Stimulated activated CD8-positive, alpha-beta memory T cell treated with anti-CD3 and anti-CD28 coated beads, Interleukin-12 subunit alpha, Interleukin-12 subunit beta, amount 100 ng/mL, for 24 hours (primary cell): ENCODE measurements around the gene SH3PXD2A.

Source experiments
- DNase-seq: peaks from one replicate; pipeline ENCODE4 v3.0.0-alpha.2; 2020; ENCODE audit errors: extremely low read depth

SH3PXD2A gene

DNA sequence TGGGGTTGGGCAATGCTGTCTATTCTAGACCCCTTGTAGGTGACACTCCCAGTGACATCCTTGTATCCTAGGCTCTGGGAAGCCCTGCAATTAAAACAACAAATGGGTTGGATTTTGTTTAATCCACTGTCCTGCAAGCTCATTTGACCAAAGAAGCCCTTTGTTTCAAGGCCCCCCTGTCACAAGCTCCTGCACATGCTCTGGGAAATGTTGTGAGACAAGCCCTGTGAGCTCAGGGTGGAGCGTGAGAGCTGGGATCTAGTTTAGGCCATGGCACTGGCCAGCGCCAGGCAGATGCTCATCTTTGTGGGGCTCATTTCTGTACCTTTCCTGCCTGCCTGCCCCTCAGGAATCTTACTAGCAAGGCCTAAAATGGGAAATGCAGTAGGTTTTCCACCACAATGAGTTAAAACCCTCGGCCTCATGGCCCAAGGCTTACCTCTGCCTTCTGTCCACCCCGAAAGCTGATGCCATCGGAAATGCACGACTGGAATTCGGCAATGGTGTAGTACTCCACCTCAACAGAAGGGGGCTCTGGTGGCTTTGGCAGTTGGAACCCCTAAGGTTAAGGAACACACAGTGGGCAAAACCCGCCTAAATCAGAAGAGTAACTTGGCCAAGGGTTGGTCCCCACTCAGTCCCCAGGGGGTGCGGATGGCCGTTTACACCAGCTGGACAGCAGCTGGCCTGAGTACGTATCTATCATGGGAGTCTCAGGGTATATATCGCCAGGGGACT lies 249.8 kb downstream of the SH3PXD2A start:
- DNase-seq: no peak

DNA sequence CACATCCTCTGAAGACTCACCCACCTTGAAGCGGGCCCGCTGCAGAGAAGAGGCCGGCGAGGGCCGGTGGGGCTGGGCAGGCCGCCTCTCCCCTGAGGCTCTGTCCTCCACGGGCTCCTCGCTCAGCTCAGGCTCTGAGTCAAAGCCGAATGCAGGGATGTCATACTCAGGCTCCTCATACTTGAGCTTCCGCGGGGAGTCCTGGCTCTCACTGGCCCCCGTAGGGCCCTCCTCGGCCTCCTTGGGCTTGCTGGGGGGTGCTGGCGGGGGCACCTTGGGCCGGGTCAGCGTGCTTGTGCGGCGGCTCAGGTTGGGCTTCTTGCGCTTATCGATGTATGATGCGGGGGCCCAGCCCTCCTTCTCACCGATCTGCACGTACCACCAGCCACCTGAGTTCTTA lies 252.0 kb downstream of the SH3PXD2A start:
- DNase-seq: no peak

DNA sequence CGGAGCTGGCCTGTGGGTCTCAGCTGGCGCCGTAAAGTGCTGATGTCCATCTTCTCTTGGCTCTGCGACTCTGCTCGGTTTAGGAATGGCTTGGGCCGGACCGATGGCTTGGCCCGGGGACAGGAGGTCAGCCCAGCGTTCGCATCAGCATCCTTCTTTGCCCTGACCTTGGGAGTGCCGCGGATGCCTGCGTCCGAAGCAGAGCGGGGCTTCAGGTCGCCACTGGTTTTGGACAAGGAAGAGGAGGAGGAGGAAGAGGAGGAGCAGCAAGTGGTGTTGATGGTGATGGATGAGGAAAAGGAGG lies 252.6 kb downstream of the SH3PXD2A start:
- no peak for DNase-seq

DNA sequence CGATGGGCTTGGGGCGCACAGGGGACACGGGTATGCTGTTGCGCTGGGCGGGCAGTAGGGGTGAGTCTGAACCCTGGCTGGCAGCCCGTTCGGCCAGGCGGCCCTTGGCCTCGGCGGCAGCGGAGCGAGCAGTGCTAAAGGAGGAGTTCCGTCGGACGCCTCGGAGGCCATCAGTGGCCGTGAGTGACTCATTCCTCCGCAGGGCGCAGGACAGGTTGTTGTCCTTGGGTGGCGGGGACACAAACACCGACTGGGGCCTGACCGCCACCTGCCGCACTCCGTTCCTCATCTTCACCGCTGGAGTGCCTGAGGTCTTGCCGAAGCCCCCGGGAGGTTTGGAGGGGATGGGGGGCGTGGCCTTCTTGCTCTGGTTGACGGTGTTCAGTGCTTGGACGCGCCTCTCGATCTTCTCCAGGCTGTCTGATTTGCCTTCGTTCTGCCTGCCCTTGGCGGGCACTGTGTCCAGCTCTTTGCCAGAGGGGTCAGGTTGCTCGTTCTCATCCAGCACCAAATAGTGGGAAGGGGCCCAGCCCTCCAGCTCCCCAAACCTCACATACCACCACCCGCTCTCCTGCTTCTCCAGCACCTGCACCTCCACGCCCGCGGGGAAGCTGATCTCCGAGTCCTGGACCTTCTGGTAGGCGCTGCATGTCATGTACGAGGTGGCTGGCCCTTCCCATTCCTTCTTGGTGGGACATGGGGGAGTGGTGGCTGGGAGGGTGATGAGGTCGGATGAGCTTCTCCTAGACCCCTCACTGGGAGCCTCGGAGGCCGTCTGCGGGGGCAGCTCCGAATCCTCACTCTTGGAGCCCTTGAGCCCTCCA lies 253.1 kb downstream of the SH3PXD2A start:
- no peak for DNase-seq

DNA sequence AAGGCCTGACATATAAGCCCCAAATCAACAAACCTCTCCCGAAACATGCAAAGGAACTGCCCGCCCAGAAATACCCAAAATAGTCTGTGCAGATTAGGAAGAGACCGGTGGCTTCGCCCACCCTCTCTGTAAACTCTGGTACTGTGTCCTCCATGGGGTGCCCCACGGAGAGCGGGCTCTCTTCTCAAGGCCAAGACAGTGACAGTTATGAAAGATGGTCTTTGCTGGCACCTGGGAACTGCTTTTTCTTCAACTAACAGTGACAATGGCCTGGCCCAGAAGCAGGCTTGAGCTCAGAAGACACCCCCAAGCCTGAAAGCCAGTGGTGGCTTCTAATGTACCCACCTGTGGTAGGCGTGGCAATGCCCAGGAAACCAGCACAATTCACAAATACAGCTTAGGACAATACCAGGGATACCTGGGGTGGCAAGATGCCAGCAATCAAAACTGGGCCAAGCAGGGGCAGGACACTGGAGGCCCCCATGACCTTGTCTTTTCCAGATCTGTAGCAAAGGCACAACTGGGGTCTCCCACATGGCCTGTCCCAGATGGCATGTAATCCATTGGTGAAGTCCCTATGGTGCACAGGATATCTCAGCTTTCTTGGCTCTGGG lies 254.3 kb downstream of the SH3PXD2A start:
- no peak for DNase-seq

DNA sequence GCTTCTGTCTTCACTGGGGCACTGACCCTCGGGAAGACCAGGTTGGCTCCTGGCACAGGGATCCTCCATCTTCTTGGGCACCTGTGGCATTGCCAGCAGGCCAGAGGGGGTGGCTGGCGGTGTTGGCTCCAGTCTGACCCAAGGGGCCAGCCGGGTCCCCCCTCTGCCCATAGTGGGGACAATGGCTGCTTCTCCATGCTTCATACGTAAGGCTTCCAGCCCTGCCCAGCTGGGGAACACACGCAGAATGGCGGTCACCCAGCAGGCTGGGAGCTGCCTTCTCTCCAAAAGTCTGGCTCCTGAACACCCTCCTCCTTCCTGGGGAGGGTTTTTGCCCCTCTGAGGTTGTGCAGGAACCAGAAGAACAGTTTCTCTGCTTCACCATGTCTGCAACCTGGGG lies 255.1 kb downstream of the SH3PXD2A start:
- no peak for DNase-seq

DNA sequence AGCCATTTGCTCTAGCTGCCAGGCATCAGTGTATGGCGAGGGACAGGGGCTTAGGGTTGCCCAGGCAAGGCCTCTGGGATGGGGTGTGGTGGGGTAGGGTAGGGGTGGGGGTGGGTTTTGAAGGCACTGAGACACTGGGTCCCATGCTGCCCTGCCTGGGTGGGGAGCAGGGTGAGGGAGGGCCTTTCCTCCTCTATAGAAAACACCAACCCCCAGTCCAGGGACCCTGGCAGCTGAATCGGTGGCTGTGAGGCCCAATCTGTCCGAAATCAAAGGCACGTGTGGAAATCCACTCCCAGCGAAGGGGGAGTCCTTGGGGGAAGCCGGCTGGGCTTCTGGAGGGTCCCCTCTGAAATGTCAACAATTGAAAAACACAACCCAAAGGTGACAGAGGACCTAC lies 255.5 kb downstream of the SH3PXD2A start:
- no peak for DNase-seq

DNA sequence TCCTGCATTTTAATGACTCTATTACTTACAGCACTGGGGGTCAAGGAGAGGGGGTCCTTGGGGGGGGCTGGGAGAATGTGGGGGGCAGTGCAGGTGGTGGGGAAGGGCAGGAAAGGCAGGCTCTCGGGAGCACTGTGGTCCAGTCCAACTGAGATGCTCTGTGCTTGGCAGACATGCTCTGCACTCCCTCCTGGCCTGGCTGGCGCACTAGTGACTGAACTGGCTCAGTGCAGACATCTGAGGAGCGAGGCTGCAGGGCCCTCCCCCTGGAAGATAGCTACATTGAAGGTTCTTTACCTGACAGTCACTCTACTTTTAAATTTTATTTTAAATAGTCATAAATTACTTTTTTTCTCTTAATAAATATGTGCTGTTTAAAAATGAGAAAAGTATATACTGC lies 256.2 kb downstream of the SH3PXD2A start:
- DNase-seq: no peak

DNA sequence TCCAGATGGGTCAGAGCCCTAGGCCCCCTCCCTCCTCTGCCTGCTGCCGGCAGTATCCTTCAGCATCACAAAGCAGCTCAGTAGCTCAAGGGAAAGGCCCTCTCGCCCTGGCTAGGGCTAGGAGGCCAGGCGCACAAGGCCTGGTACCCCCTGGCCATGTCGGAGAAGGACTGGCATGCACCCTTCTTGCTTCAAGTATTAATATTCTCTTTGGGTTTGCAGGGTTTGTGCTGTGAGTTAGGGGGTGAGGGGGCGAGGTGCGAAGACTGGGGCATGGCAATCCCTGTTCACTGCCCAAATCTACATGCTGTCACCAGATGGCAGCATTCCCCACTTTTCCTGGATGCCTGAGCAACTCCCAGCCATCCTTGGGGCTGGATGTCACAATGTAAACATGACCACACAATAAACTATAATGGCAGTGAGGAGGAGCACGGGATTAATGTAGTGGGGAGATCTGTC lies 256.7 kb downstream of the SH3PXD2A start:
- no peak for DNase-seq

DNA sequence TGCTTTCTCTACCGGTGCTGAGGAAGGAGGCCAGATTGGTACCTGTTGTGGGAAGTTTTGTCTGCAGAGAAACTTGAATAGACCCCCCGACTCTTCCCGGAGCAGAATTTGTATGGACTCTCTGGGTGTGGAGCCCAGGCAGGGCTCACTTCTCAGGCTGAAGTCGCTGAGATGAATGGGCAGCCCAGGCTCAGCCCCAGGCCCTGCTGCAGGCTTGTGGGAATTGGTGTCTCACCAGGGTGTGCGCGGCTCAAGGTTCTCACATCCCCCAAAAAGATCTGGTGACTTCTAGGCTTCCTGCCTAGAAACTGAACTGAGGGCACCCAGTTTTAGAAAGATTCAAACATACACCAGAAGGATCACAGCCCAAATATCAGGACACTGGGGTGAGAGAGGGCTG lies 258.4 kb downstream of the SH3PXD2A start:
- no peak for DNase-seq

DNA sequence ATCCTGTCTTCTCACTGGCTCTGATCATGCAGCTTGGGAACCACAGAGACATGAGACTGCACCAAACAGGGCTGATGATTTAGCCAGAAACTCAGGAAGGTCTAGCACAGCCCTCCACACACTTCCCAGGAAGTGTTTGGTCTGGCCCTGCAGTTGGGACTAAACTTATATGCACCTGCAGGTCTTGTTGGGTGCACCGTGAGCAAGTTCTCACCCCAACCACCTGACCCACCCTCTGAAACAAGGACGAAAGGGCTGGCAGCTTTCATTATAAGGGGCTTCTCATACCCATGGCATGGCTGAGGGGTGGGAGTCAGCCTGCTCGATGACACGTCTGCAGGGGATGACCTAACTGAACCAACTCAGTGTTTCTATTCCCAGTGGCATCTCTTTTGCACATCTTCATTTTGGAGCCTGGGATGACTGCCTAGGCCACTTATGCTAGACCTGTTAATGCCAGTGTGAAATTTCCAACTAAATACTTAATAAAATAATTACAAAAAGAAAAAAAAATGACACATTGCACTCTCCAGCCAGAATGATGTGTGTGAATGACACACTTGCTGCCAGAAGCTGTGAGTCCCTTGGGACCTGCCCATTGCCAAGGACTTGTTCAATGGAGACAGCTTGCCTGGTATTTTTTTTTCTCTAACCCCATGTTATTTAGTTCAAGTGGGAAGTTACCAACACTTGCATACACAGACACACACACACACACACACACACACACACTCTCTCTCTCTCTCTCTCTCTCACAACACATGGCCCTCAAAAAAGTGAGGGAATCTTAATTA lies 259.2 kb downstream of the SH3PXD2A start:
- DNase-seq: no peak

DNA sequence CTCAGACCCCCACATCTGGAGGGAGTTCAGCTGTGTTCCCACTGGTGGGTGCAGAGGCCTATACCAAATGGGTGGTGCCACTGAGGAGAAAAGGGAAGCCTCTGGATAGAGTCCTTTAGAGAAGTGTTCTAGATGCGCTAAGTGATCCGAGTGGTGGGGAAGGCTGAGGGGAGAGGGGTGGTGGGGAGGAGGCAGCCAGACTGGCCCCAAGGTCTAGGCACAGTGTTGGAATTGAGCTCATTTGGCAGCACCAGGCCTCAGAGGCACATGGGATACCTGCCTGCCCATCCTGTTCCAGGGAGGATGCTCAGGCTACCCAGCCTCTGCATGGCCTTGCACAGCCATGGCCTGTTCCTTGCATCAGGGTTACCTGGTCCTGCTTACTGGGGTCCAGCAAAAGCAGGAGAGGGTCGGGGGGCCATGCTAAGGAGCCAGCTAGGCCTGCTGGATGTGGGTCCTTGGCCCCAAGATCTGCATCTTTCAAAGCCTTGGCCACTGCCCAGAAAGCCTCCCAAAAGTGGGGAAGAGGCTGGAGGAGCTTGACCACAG lies 262.3 kb downstream of the SH3PXD2A start:
- no peak for DNase-seq

DNA sequence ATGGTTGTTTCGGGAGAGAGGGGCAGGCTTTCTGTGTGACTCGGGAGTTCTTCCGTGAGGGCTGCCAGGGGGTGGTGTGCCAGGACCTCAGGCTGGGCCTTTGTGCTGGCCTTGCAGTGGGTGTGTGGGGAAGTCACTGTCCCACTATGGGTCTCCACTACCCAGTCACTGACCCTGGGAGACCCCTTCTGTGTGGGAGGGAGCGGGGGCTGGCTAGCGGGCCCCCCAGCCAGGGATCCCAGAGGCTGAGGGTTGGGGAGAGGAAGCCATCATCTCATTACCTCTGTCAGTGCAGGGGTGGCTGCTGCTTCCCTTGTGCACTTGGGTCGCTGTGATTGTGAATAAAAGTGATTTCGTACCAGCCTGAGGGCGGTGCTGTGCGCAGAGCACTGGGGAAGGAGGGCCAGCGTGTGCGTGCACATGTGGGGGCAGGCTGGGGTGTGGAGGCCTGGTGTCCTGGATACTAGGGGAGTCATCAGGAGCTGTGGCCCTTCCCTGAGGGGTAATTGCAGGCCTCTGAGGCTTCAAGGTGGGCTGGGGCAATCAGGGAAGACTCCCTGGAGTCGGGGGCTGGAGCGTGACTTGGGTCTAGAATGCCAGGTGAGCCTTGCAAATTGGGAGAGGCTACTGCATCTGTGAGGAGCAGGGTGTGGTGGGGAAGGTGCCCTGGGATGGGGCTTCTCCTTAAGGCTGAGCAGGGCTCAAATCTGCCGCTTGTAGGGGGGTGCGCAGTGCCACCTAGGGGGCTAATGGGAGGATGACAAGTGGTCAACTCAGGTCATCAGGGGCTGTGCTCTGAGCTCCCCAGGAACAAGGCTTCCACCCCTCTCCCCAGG lies 263.0 kb downstream of the SH3PXD2A start:
- DNase-seq: no peak

DNA sequence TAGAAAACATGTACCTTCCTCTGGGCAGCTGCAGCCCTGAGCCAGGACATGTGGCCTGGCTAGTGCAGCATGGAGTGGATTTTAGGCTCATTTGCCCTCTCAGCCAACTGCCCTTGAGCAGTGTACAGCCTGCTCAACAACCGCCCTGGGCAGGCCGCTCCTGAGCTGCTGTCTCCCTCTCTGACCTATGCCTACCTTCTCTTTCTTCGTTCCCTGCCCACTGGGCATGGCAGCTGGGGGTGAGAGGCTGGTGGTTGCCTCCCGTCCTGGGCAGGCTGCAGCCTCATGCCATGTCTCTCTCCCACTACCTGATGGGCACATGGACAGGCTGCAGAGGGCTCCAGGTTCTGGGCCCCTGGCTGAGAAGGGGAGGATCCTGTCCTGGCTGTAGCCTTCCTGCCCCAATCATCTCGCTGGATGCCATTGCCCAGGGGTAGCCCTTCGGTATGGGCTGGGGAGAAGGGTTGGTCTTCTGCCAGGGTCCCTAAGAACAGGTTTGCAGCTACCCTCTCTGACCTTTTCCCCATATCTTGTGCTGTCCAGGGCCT lies 264.6 kb downstream of the SH3PXD2A start:
- no peak for DNase-seq

DNA sequence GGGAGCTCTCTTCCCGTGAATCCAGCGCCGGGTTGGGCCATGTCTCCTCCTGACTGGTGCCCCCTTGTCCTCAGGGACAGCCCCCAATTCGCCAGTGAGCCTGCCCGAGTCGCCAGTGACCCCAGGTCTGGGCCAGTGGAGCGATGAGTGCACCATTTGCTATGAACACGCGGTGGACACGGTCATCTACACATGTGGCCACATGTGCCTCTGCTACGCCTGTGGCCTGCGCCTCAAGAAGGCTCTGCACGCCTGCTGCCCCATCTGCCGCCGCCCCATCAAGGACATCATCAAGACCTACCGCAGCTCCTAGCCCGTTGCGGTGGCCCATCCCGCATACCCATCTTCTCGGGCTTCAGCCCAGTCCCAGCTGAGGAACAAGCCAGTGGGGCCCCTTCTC lies 265.3 kb downstream of the SH3PXD2A start:
- DNase-seq: no peak

DNA sequence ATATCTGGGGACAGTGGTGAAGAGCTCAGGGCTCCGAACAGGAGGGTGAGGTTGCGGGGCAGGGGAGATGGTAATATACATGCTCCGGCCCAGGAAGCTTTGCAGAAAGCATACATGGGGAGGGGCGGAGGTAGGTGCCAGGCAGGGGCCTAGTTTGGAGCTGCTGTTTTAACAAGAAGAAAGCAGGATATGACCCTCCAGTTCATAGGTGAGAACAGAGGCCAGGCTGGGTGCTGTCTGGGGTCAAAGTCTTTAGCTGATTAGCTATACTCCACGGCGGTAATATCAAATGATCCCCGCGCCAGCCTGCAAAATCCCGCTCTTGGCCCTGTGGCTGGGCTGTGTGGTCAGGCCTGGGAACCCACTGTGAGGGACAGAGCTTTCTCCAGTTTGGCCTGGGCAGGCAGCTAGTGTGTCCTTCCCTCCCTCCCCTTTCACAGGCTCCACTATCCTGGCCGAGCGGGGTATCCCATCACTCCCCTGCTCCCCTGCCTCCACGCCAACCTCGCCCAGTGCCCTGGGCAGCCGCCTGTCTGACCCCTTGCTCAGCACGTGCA lies 266.2 kb downstream of the SH3PXD2A start:
- DNase-seq: no peak

DNA sequence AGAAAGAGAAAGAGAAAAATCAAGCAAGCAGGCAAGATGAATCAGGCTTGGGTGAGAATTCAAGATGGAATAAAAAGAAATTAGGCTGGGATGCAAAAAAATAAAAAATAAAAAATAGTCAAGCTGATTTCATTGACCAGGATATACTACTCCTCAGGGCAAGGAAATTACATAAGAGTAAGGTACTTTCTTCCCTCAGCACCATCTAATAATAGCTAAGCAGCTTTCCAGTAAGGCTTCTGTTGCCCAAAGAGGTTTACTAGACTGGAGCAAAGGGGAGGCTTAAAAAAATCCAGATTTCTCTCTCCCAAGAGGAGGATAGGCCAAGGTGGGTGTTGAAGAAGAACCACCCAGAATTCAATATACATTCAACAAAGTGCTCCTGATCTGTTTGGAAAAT lies 268.3 kb downstream of the SH3PXD2A start:
- no peak for DNase-seq

DNA sequence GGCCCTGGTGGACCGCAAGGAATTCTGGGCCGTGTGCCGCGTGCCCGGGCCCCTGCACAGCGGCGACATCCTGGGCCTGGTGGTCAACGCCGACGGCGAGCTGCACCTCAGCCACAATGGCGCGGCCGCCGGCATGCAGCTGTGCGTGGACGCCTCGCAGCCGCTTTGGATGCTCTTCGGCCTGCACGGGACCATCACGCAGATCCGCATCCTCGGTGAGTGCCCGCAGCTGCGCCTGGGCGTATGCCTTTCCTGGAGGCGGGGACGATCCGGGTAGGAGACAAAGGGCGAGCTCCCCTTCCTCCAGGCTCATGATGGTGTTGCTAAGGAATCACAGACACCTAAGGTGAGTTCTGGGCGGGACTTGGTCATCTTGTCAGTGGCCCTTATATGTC lies 270.4 kb downstream of the SH3PXD2A start:
- DNase-seq: no peak

DNA sequence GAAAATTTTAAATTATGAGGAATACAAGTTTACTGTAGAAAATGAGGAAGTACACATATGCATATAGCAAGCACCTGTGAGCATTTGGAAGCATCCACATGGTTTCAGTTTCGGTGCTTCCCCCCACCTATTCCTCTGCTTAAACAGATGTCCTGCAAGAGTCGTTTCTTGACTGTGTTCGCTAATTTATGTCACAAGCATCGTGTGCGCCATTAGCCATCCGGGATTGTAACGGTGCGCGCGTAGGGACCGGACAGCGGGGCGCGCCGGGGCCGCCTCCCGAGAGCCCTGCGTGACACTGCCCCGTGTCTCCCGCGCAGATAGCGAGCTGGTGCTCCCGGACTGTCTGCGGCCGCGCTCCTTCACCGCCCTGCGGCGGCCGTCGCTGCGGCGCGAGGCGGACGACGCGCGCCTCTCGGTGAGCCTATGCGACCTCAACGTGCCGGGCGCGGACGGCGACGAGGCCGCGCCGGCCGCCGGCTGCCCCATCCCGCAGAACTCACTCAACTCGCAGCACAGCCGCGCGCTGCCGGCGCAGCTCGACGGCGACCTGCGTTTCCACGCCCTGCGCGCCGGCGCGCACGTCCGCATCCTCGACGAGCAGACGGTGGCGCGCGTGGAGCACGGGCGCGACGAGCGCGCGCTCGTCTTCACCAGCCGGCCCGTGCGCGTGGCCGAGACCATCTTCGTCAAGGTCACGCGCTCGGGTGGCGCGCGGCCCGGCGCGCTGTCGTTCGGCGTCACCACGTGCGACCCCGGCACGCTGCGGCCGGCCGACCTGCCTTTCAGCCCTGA lies 271.0 kb downstream of the SH3PXD2A start:
- DNase-seq: peak; percentile 5

DNA sequence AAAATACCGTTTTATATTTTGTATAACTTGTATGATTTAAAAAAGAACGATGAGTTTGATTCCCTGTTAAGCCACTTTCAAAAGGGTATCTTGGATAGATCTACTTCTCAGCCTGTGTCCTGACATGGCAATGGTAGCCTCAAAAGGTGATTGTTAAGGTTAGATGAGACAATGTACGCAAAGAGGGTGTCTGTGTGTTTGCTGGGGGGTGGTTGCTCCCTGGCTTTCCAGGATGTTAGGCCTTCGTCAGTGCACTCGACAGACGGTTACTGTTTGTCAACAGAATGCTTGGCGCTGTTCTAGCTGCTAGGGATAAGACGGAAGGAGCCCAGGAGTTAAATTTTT lies 271.5 kb downstream of the SH3PXD2A start:
- no peak for DNase-seq
